Measurements from ENCODE around the gene NHLH1.

NHLH1 gene

GRCh38 chr1:160413716-160414115 lies 46.8 kb downstream of the NHLH1 start:
- DNase-seq = no peak

- no peak for DNase-seq
Measured at GRCh38 chr1:160414881-160415280, 48.0 kb downstream of the NHLH1 start.

- DNase-seq = no peak
Measured at GRCh38 chr1:160415696-160416290, 48.9 kb downstream of the NHLH1 start.

- DNase-seq = peak; percentile 23 to 57 (median 41)
Measured at GRCh38 chr1:160416369-160416768, 49.5 kb downstream of the NHLH1 start.

- DNase-seq = no peak
Measured at GRCh38 chr1:160418483-160418882, 51.6 kb downstream of the NHLH1 start.

GRCh38 chr1:160419150-160419837 lies 52.4 kb downstream of the NHLH1 start:
- no peak for DNase-seq

- DNase-seq = no peak
Measured at GRCh38 chr1:160419838-160420169, 52.9 kb downstream of the NHLH1 start.

GRCh38 chr1:160420881-160421842 lies 54.3 kb downstream of the NHLH1 start:
- DNase-seq = no peak

- DNase-seq = no peak
Measured at GRCh38 chr1:160421881-160422280, 55.0 kb downstream of the NHLH1 start.
